GM12891 (cell line): ENCODE results near the gene CTCF.

Experiments
- PAX5 ChIP-seq: IDR thresholded peaks from 2 replicates; pipeline ENCODE4 v1.6.1; 2011; ENCODE audit warnings: low read length, moderate library complexity, mild to moderate bottlenecking; ENCODE audit not compliant: insufficient read depth, severe bottlenecking
- POLR2A ChIP-seq: IDR thresholded peaks from 2 replicates; pipeline ENCODE4 v1.6.1; 2011; ENCODE audit warnings: low read depth, low read length, control low read depth
- TAF1 ChIP-seq: IDR thresholded peaks from 2 replicates; pipeline ENCODE4 v1.6.1; 2011; ENCODE audit warnings: low read depth, low read length, control low read depth

- TF ChIP-seq POLR2A (no peak), PAX5 (no peak), TAF1 (no peak)
Measured at GRCh38 chr16:67648764-67649407, 86.6 kb downstream of the CTCF start.
